ENCODE data around the gene SYCP3. TPM values are rescaled to one million over a fixed set of nuclear protein-coding genes. Genes with fewer than 3 reads are reported as not detected.

The SYCP3 gene
- total and polyA plus RNA-seq, 2 experiments from 2014 or later = 0.39 TPM; not detected in 1

GRCh38 chr12:101748907-101749306, 9.6 kb upstream of the SYCP3 start:
- TF ChIP-seq EZH2 (IDR thresholded peaks at IDR 0.05; ENCODE audit: insufficient read depth, poor library complexity, severe bottlenecking) (no peak), EZH2phosphoT487 (IDR thresholded peaks at IDR 0.05; ENCODE audit: insufficient read depth, low read depth) (no peak)

GRCh38 chr12:101747697-101748096, 8.4 kb upstream of the SYCP3 start:
- no peaks in the 10 kb centered on the region for H3K79me2 ChIP-seq (ENCODE audit: insufficient read depth)
- no peaks in the 10 kb centered on the region for H4K20me1 ChIP-seq (ENCODE audit: insufficient read depth)
- H3K27ac ChIP-seq = no peak overlapping the region
- no peaks in the 10 kb centered on the region for H3K4me1 ChIP-seq (ENCODE audit: insufficient read depth)
- WGBS, 2 experiments (ENCODE audit: low coverage in 1 of 2, low lambda C conversion rate in 2 of 2, missing lambda C conversion rate in 2 of 2) = 100% methylated on average over 1 of the region's 1 CpG
- no peaks in the 10 kb centered on the region for H3K9me3 ChIP-seq (ENCODE audit: low read depth)
- H3F3A ChIP-seq (ENCODE audit: insufficient read depth) = no peaks in the 10 kb centered on the region
- no peak overlapping the region for H3K4me3 ChIP-seq
- DNase-seq = no peak
- in situ Hi-C loops (cut with MboI) = no loop called here
- no peaks in the 10 kb centered on the region for H3K27me3 ChIP-seq (replicated peaks; ENCODE audit: insufficient read depth)
- TF ChIP-seq EZH2phosphoT487 (IDR thresholded peaks at IDR 0.05; ENCODE audit: insufficient read depth, low read depth) (no peak), EZH2 (IDR thresholded peaks at IDR 0.05; ENCODE audit: insufficient read depth, poor library complexity, severe bottlenecking) (no peak)
- H2AFZ ChIP-seq = no peak overlapping the region
- H3K9me2 ChIP-seq (ENCODE audit: insufficient read depth) = no peaks in the 10 kb centered on the region
- H3K9ac ChIP-seq = no peak overlapping the region
- peaks cover 47% of the 10 kb centered on the region; the same call in 1 of the 2 replicates for H3K36me3 ChIP-seq (ENCODE audit: low read depth)
- H3K4me2 ChIP-seq (ENCODE audit: unreplicated experiment) = no peak overlapping the region

More at GRCh38 chr12:101748907-101749306, 9.6 kb upstream of the SYCP3 start:
- Histone ChIP-seq H3K4me1 (ENCODE audit: insufficient read depth) (no peaks in the 10 kb centered on the region), H3K4me3 (no peak overlapping the region), H3K79me2 (ENCODE audit: insufficient read depth) (no peaks in the 10 kb centered on the region), H3K36me3 (ENCODE audit: low read depth) (peaks cover 43% of the 10 kb centered on the region; the same call in 1 of the 2 replicates), H2AFZ (no peak overlapping the region), H4K20me1 (ENCODE audit: insufficient read depth) (no peaks in the 10 kb centered on the region), H3K9me2 (ENCODE audit: insufficient read depth) (no peaks in the 10 kb centered on the region), H3F3A (ENCODE audit: insufficient read depth) (no peaks in the 10 kb centered on the region), H3K4me2 (ENCODE audit: unreplicated experiment) (no peak overlapping the region), H3K9ac (no peak overlapping the region), H3K27ac (no peak overlapping the region), H3K9me3 (ENCODE audit: low read depth) (no peaks in the 10 kb centered on the region), H3K27me3 (replicated peaks; ENCODE audit: insufficient read depth) (no peaks in the 10 kb centered on the region)
- in situ Hi-C loops (cut with MboI) = no loop called here
- WGBS, 2 experiments (ENCODE audit: low coverage in 1 of 2, low lambda C conversion rate in 2 of 2, missing lambda C conversion rate in 2 of 2) = 94 to 100% methylated on average over 1 of the region's 1 CpG
- DNase-seq = no peak

GRCh38 chr12:101746661-101747060, 7.4 kb upstream of the SYCP3 start:
- no peak overlapping the region for H2AFZ ChIP-seq
- H3K27me3 ChIP-seq (replicated peaks; ENCODE audit: insufficient read depth) = no peaks in the 10 kb centered on the region
- H3K9me2 ChIP-seq (ENCODE audit: insufficient read depth) = no peaks in the 10 kb centered on the region
- in situ Hi-C loops (cut with MboI) = no loop called here
- no peak overlapping the region for H3K4me3 ChIP-seq
- no peak overlapping the region for H3K27ac ChIP-seq
- no peak for TF ChIP-seq EZH2phosphoT487 (IDR thresholded peaks at IDR 0.05; ENCODE audit: insufficient read depth, low read depth)
- no peak for TF ChIP-seq EZH2 (IDR thresholded peaks at IDR 0.05; ENCODE audit: insufficient read depth, poor library complexity, severe bottlenecking)
- no peak for DNase-seq
- no peak overlapping the region for H3K4me2 ChIP-seq (ENCODE audit: unreplicated experiment)
- WGBS, 2 experiments (ENCODE audit: low coverage in 1 of 2, low lambda C conversion rate in 2 of 2, missing lambda C conversion rate in 2 of 2) = 13 to 18% methylated on average over 1 of the region's 1 CpG
- no peaks in the 10 kb centered on the region for H3K79me2 ChIP-seq (ENCODE audit: insufficient read depth)
- no peaks in the 10 kb centered on the region for H4K20me1 ChIP-seq (ENCODE audit: insufficient read depth)
- H3K9ac ChIP-seq = no peak overlapping the region
- H3K9me3 ChIP-seq (ENCODE audit: low read depth) = no peaks in the 10 kb centered on the region
- H3F3A ChIP-seq (ENCODE audit: insufficient read depth) = no peaks in the 10 kb centered on the region
- H3K4me1 ChIP-seq (ENCODE audit: insufficient read depth) = no peaks in the 10 kb centered on the region
- peaks cover 45% of the 10 kb centered on the region; the same call in 1 of the 2 replicates for H3K36me3 ChIP-seq (ENCODE audit: low read depth)

GRCh38 chr12:101746196-101746595, 6.9 kb upstream of the SYCP3 start:
- Histone ChIP-seq H3K9ac (no peak overlapping the region), H3K9me3 (ENCODE audit: low read depth) (no peaks in the 10 kb centered on the region), H3K9me2 (ENCODE audit: insufficient read depth) (no peaks in the 10 kb centered on the region), H3K79me2 (ENCODE audit: insufficient read depth) (no peaks in the 10 kb centered on the region), H3K4me2 (ENCODE audit: unreplicated experiment) (no peak overlapping the region), H3F3A (ENCODE audit: insufficient read depth) (no peaks in the 10 kb centered on the region), H3K36me3 (ENCODE audit: low read depth) (peaks cover 40% of the 10 kb centered on the region; the same call in 1 of the 2 replicates), H2AFZ (no peak overlapping the region), H3K27ac (no peak overlapping the region), H3K4me3 (no peak overlapping the region), H4K20me1 (ENCODE audit: insufficient read depth) (no peaks in the 10 kb centered on the region), H3K27me3 (replicated peaks; ENCODE audit: insufficient read depth) (no peaks in the 10 kb centered on the region), H3K4me1 (ENCODE audit: insufficient read depth) (no peaks in the 10 kb centered on the region)
- in situ Hi-C loops (cut with MboI) = no loop called here
- no peak for DNase-seq
- WGBS, 2 experiments (ENCODE audit: low coverage in 1 of 2, low lambda C conversion rate in 2 of 2, missing lambda C conversion rate in 2 of 2) = 87 to 96% methylated on average over 1 of the region's 1 CpG
- no peak for TF ChIP-seq EZH2phosphoT487 (IDR thresholded peaks at IDR 0.05; ENCODE audit: insufficient read depth, low read depth)
- no peak for TF ChIP-seq EZH2 (IDR thresholded peaks at IDR 0.05; ENCODE audit: insufficient read depth, poor library complexity, severe bottlenecking)

DNA sequence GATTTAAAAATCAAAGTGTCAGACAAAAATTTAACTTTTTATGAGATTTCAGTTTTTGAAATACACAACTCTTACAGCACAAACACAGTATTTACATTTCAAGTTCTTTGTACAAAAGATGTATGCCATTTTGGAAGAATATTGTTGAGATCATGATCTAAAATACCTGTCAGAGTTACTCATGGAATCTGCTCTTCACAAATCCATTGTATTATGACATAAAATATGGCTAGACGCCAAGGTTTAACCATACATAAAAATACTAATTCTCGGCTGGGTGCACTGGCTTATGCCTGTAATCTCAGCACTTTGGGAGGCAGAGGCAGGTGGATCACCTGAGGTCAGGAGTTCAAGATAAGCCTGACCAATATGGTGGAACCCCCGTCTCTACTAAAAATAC, 6.2 kb upstream of the SYCP3 start:
- DNase-seq = no peak
- 94 to 95% methylated on average over 3 of the region's 3 CpGs for WGBS, 2 experiments (ENCODE audit: low coverage in 1 of 2, low lambda C conversion rate in 2 of 2, missing lambda C conversion rate in 2 of 2)
- no peaks in the 10 kb centered on the region for H3F3A ChIP-seq (ENCODE audit: insufficient read depth)
- H4K20me1 ChIP-seq (ENCODE audit: insufficient read depth) = no peaks in the 10 kb centered on the region
- no peaks in the 10 kb centered on the region for H3K4me1 ChIP-seq (ENCODE audit: insufficient read depth)
- H2AFZ ChIP-seq = no peak overlapping the region
- no peaks in the 10 kb centered on the region for H3K79me2 ChIP-seq (ENCODE audit: insufficient read depth)
- in situ Hi-C loops (cut with MboI) = no loop called here
- no peak overlapping the region for H3K9ac ChIP-seq
- H3K27ac ChIP-seq = no peak overlapping the region
- no peaks in the 10 kb centered on the region for H3K27me3 ChIP-seq (replicated peaks; ENCODE audit: insufficient read depth)
- H3K9me2 ChIP-seq (ENCODE audit: insufficient read depth) = no peaks in the 10 kb centered on the region
- H3K4me3 ChIP-seq = no peak overlapping the region
- H3K36me3 ChIP-seq (ENCODE audit: low read depth) = peaks cover 38% of the 10 kb centered on the region; the same call in 1 of the 2 replicates
- TF ChIP-seq EZH2phosphoT487 (IDR thresholded peaks at IDR 0.05; ENCODE audit: insufficient read depth, low read depth) (no peak), EZH2 (IDR thresholded peaks at IDR 0.05; ENCODE audit: insufficient read depth, poor library complexity, severe bottlenecking) (no peak)
- H3K9me3 ChIP-seq (ENCODE audit: low read depth) = no peaks in the 10 kb centered on the region
- no peak overlapping the region for H3K4me2 ChIP-seq (ENCODE audit: unreplicated experiment)

Data from GM23248 (cell line).